HUES48 (cell line): ENCODE data around the gene PAX2.

ENCODE experiments used
- H3K27ac ChIP-seq: one replicate; pipeline ENCODE4 v1.7.0; 2013; ENCODE audit warnings: low read depth, low read length, inconsistent platforms
- H3K27me3 ChIP-seq: 2 replicates; pipeline ENCODE4 v1.6.1; 2013; ENCODE audit warnings: mild to moderate bottlenecking, low read length; ENCODE audit not compliant: control insufficient read depth, insufficient read depth
- H3K36me3 ChIP-seq: 2 replicates; pipeline ENCODE4 v1.6.1; 2013; ENCODE audit warnings: low read length; ENCODE audit not compliant: control insufficient read depth, insufficient read depth
- H3K4me1 ChIP-seq: 2 replicates; pipeline ENCODE4 v1.6.1; 2013; ENCODE audit warnings: mild to moderate bottlenecking, low read length; ENCODE audit not compliant: control insufficient read depth, insufficient read depth
- H3K4me3 ChIP-seq: 2 replicates; pipeline ENCODE4 v1.5.1; 2013; ENCODE audit warnings: mild to moderate bottlenecking, low read depth, low read length
- H3K9ac ChIP-seq: 2 replicates; pipeline ENCODE4 v1.6.1; 2013; ENCODE audit warnings: mild to moderate bottlenecking, low read depth, low read length, moderate library complexity
- H3K9me3 ChIP-seq: 2 replicates; pipeline ENCODE4 v1.6.1; 2013; ENCODE audit warnings: low read length; ENCODE audit not compliant: control insufficient read depth, insufficient read depth

PAX2 gene

GRCh38 chr10:100837300-100837699, 91.9 kb downstream of the PAX2 start:
- Histone ChIP-seq H3K27me3 (peaks cover 80% of the 10 kb centered on the region), H3K27ac (no peak overlapping the region), H3K4me3 (no peak overlapping the region), H3K9ac (no peak overlapping the region), H3K36me3 (no peaks in the 10 kb centered on the region), H3K4me1 (no peaks in the 10 kb centered on the region), H3K9me3 (no peaks in the 10 kb centered on the region)

DNA sequence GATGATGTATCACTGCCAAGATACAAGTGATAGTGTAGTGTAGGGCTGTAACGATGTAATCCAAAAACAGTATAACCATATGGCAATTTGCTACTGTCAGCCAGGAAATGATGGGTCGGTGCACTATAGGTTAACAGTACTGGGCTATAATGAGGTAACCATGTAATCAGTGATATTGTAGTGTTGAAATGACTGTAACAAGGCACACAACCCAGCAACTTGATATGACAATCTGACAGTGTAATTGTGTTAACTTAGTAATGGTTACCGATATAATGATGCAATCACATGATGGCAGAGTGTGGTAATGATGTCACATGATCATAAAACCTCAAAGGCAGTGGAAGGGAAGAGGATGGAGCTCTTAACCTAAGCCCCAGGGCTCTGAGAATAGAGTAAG, 93.6 kb downstream of the PAX2 start:
- H3K27me3 ChIP-seq: peaks cover 68% of the 10 kb centered on the region
- H3K27ac ChIP-seq: no peak overlapping the region
- no peaks in the 10 kb centered on the region for H3K36me3 ChIP-seq
- no peak overlapping the region for H3K9ac ChIP-seq
- H3K4me3 ChIP-seq: no peak overlapping the region
- H3K9me3 ChIP-seq: no peaks in the 10 kb centered on the region
- no peaks in the 10 kb centered on the region for H3K4me1 ChIP-seq

DNA sequence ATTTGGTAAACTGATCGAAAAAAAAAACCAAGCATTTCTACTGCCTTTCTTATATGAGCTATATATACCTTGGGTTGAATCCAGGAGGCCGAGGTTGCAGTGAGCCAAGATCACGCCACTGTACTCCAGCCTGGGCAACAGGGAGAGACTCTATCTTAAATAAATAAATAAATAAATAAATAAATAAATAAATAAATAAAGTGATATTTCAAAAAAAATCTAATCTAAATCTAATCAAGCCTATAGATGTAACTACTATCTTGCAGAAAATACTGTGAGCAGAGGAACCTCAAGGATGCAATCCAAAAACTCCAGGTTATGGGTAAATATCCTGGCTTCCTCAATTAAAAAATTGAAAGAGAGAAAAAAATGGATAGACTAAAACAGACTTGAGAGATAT, 96.1 kb downstream of the PAX2 start:
- Histone ChIP-seq H3K27me3 (peaks cover 53% of the 10 kb centered on the region), H3K36me3 (no peaks in the 10 kb centered on the region), H3K9me3 (no peaks in the 10 kb centered on the region), H3K4me1 (no peaks in the 10 kb centered on the region), H3K4me3 (no peak overlapping the region), H3K9ac (no peak overlapping the region), H3K27ac (no peak overlapping the region)

DNA sequence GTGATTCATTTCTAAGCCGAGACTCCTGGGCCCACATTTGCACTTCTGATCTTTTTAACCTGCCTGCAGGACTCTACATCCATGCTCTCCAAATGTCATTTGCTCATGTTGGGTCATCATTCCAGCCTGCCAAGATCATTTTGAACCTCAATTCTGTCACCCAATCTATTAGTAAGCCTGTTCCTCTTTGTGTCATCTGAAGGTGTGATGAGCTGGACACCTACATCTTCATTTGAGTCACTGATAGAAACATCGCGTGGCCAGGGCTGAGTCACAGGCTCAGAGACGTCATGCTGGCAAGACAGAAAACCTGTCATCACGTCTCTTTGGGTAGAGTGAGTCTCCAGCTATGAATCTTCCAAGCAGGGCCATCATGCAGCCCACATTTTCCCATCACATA, 102.1 kb downstream of the PAX2 start:
- no peak overlapping the region for H3K27ac ChIP-seq
- no peaks in the 10 kb centered on the region for H3K36me3 ChIP-seq
- H3K4me3 ChIP-seq: no peak overlapping the region
- H3K9ac ChIP-seq: no peak overlapping the region
- peaks cover 38% of the 10 kb centered on the region for H3K27me3 ChIP-seq
- no peaks in the 10 kb centered on the region for H3K9me3 ChIP-seq
- H3K4me1 ChIP-seq: no peaks in the 10 kb centered on the region

- Histone ChIP-seq H3K4me1 (no peaks in the 10 kb centered on the region), H3K9ac (no peak overlapping the region), H3K4me3 (no peak overlapping the region), H3K9me3 (no peaks in the 10 kb centered on the region), H3K36me3 (no peaks in the 10 kb centered on the region), H3K27me3 (peaks cover 36% of the 10 kb centered on the region), H3K27ac (no peak overlapping the region)
These were observed 103.4 kb downstream of the PAX2 start for GRCh38 chr10:100848770-100849169.

DNA sequence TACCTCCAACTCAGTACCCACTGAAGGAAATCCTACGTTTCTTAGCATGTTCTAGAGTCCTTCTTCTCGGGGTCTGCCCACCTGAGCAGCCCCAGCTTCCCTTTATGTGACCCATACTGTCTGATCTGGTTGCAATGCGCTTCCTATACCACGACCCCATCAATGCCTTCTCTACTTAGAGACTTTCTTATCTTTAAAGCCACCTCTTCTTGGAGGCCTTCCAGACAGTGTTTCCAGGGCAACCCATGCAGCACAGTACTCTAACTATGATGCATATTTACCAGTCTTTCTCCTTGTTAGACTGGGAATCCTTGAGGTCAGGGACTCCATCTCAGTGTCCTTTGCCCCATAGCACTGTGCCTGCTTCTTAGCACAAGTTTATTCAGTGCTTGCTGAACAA, 112.9 kb downstream of the PAX2 start:
- Histone ChIP-seq H3K4me1 (no peaks in the 10 kb centered on the region), H3K4me3 (no peak overlapping the region), H3K27ac (no peak overlapping the region), H3K36me3 (no peaks in the 10 kb centered on the region), H3K9ac (no peak overlapping the region), H3K9me3 (no peaks in the 10 kb centered on the region), H3K27me3 (peaks cover 43% of the 10 kb centered on the region)

GRCh38 chr10:100858747-100859483, 113.5 kb downstream of the PAX2 start:
- Histone ChIP-seq H3K9me3 (no peaks in the 10 kb centered on the region), H3K36me3 (no peaks in the 10 kb centered on the region), H3K9ac (no peak overlapping the region), H3K27me3 (peaks cover 43% of the 10 kb centered on the region), H3K4me1 (no peaks in the 10 kb centered on the region), H3K27ac (no peak overlapping the region), H3K4me3 (no peak overlapping the region)

GRCh38 chr10:100859484-100859763, 114.0 kb downstream of the PAX2 start:
- Histone ChIP-seq H3K9ac (no peak overlapping the region), H3K27ac (no peak overlapping the region), H3K36me3 (no peaks in the 10 kb centered on the region), H3K9me3 (no peaks in the 10 kb centered on the region), H3K4me1 (no peaks in the 10 kb centered on the region), H3K27me3 (peaks cover 43% of the 10 kb centered on the region), H3K4me3 (no peak overlapping the region)

DNA sequence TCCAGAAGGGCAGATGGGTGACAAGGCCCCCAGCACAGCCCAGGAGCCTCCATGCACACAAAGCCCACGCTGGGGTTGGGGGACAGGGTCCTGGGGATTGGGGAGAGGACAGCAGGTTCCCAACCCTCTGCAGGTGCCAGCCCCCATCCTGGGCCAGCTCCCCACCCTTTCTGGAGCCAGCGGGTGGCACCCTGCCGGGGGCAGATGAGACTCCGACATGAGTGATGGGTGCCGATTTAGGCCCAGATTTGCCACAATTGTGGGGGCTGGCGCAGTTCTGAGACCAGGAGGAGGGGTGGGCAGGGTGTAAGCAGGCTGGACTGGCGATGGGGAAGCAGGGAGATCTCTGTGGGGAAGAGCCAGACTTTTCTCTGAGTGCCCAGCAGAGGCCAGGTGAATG, 118.1 kb downstream of the PAX2 start:
- Histone ChIP-seq H3K4me3 (no peak overlapping the region), H3K27me3 (peaks cover 57% of the 10 kb centered on the region), H3K36me3 (no peaks in the 10 kb centered on the region), H3K9ac (no peak overlapping the region), H3K4me1 (peaks cover 10% of the 10 kb centered on the region; the same call in 1 of the 2 replicates), H3K9me3 (no peaks in the 10 kb centered on the region), H3K27ac (no peak overlapping the region)

DNA sequence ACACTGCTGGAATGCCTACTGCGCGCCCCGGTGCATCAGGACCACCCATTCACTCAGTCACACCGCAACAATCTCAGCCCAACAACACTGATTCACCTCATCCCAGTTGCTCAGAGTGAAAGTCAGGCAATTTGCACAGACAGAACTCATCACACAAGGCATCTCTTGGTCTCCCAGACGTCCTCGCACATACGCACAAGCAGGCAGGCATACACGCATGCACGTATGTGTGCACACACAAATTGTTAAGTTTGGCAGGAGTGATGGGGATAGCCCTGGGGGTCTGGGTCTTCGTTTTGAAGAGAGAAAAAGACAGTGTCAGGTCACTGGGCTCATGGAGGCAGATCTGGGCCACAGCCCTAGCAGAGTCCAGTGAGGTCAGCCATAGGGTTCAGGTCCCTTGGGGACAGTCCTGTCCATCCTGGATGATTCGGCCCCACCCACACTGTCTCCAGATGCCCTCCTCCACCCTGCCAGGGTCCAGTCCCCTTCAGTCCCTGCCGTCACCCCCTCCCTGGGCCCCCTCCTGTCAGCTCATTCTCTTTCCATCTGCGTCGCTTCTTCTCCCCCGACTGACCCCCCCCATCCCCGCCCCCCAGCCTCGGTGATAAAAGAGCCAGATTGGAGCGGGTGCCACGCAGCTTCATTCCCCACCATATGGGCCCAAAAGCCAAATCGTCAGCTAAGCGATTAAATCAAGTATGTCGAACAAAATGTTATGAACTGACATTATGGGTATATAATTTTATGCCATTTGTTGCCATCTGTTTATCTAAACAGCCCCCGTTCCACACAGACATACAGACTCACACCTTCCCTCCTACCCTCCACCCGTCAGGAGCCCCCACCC, 118.9 kb downstream of the PAX2 start:
- Histone ChIP-seq H3K9ac (no peak overlapping the region), H3K4me3 (no peak overlapping the region), H3K4me1 (peaks cover 10% of the 10 kb centered on the region; the same call in 1 of the 2 replicates), H3K27me3 (peaks cover 57% of the 10 kb centered on the region), H3K27ac (no peak overlapping the region), H3K9me3 (no peaks in the 10 kb centered on the region), H3K36me3 (no peaks in the 10 kb centered on the region)

DNA sequence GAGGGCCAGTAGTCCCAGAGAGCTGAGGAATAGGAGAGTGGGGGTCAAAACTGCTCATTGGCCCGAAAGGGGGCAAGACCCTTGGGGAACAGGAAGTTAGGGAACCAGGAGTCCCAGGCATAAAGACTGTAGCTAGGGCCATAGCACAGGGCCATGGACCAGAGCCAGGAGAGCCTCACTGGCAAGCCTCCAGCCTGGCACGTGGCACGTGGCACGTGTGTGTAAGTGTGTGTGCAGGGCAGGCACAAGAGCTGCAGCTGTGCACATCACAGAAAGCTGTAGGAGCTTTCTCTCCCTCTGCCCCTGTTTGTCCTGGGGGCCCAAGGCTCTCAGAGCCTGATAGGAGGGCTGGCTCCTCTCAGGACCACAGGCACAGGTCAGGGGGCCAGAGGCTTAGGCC, 119.6 kb downstream of the PAX2 start:
- no peak overlapping the region for H3K4me3 ChIP-seq
- H3K27me3 ChIP-seq: peaks cover 56% of the 10 kb centered on the region
- no peaks in the 10 kb centered on the region for H3K9me3 ChIP-seq
- H3K4me1 ChIP-seq: peaks cover 10% of the 10 kb centered on the region; the same call in 1 of the 2 replicates
- H3K9ac ChIP-seq: no peak overlapping the region
- H3K36me3 ChIP-seq: no peaks in the 10 kb centered on the region
- H3K27ac ChIP-seq: no peak overlapping the region
